ENCODE measurements around the gene TFPI.
A peak's percentile ranks its signal among the peaks of the same experiment; 100 is the strongest.

DNA sequence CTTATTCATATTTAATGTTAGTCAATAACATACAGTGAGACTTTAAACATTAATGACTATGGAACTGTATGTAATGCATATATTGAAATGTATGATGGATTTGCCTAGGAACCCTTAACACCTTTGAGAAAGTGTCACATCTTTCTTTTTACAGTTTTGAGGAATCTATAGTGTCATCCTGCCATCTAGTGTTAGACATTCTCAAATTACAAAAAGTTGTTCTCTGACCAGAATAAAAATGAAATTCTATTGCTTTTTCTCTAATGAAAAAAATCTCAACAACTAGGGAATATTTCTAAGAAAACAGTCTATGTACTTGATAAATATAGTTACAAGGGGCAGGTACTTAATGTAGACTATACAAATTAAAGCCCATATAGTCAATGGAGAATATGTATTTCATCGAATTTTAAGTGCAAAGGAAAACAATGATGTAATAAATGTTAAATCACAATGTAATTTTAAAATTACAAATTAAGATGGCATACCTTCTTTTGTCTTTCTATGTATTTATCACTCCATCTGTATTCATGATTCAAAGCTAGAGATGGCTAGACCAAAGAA, 101.1 kb downstream of the TFPI start:
- TF ChIP-seq, protein P1, sequence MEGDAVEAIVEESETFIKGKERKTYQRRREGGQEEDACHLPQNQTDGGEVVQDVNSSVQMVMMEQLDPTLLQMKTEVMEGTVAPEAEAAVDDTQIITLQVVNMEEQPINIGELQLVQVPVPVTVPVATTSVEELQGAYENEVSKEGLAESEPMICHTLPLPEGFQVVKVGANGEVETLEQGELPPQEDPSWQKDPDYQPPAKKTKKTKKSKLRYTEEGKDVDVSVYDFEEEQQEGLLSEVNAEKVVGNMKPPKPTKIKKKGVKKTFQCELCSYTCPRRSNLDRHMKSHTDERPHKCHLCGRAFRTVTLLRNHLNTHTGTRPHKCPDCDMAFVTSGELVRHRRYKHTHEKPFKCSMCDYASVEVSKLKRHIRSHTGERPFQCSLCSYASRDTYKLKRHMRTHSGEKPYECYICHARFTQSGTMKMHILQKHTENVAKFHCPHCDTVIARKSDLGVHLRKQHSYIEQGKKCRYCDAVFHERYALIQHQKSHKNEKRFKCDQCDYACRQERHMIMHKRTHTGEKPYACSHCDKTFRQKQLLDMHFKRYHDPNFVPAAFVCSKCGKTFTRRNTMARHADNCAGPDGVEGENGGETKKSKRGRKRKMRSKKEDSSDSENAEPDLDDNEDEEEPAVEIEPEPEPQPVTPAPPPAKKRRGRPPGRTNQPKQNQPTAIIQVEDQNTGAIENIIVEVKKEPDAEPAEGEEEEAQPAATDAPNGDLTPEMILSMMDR (IDR thresholded peaks at IDR 0.05), result peak in 4 of 6 experiments; percentile 31 to 54 (median 40)
- TF ChIP-seq POLR2A (IDR thresholded peaks at IDR 0.05), result no peak
